H9 (cell line): ENCODE measurements around the gene EPB41. TPM values are rescaled to one million over a fixed set of nuclear protein-coding genes. Genes with fewer than 3 reads are reported as not detected.

ENCODE experiments used
- DNase-seq: peaks from one replicate; pipeline ENCODE4 v3.0.0-alpha.2; 2017
- H2AFZ ChIP-seq: one replicate; pipeline ENCODE4 v1.6.1; 2013; ENCODE audit warnings: mild to moderate bottlenecking, low read length, control low read depth, moderate library complexity
- H2AK5ac ChIP-seq: 2 replicates; pipeline ENCODE4 v1.6.1; 2013; ENCODE audit warnings: low read length, control low read depth, mixed read lengths; ENCODE audit not compliant: insufficient read length
- H2BK120ac ChIP-seq: one replicate; pipeline ENCODE4 v1.6.1; 2013; ENCODE audit warnings: low read depth, mild to moderate bottlenecking, low read length, control low read depth, inconsistent platforms; ENCODE audit not compliant: poor library complexity, severe bottlenecking
- H2BK12ac ChIP-seq: 2 replicates; pipeline ENCODE4 v1.6.1; 2013; ENCODE audit warnings: low read length, control low read depth, mixed read lengths, low read depth; ENCODE audit not compliant: insufficient read length
- H2BK15ac ChIP-seq: 2 replicates; pipeline ENCODE4 v1.6.1; 2013; ENCODE audit warnings: low read depth, low read length, control low read depth
- H2BK20ac ChIP-seq: one replicate; pipeline ENCODE4 v1.6.1; 2013; ENCODE audit warnings: low read depth, mild to moderate bottlenecking, low read length, control low read depth, inconsistent platforms; ENCODE audit not compliant: poor library complexity, severe bottlenecking
- H2BK5ac ChIP-seq: 2 replicates; pipeline ENCODE4 v1.6.1; 2013; ENCODE audit warnings: low read length, control low read depth, mixed read lengths; ENCODE audit not compliant: insufficient read length
- H3K14ac ChIP-seq: 2 replicates; pipeline ENCODE4 v1.6.1; 2013; ENCODE audit warnings: low read length, control low read depth; ENCODE audit not compliant: insufficient read depth
- H3K18ac ChIP-seq: 2 replicates; pipeline ENCODE4 v1.6.1; 2013; ENCODE audit warnings: low read depth, mild to moderate bottlenecking, mixed read lengths, low read length, control low read depth; ENCODE audit not compliant: insufficient read length
- H3K23ac ChIP-seq: 2 replicates; pipeline ENCODE4 v1.6.1; 2013; ENCODE audit warnings: low read length, control low read depth, mixed read lengths, low read depth; ENCODE audit not compliant: insufficient read length
- H3K23me2 ChIP-seq: 2 replicates; pipeline ENCODE4 v1.6.1; 2013; ENCODE audit warnings: low read depth, mild to moderate bottlenecking, mixed read lengths, low read length, control low read depth; ENCODE audit not compliant: insufficient read length, poor library complexity, severe bottlenecking
- H3K27ac ChIP-seq: 2 replicates; pipeline ENCODE4 v1.5.1; 2013; ENCODE audit warnings: low read length, control low read depth, mixed read lengths, low read depth; ENCODE audit not compliant: insufficient read length
- H3K27me3 ChIP-seq: 2 replicates; pipeline ENCODE4 v1.6.1; 2013; ENCODE audit warnings: low read length, control low read depth, inconsistent platforms; ENCODE audit not compliant: insufficient read depth
- H3K4ac ChIP-seq: 2 replicates; pipeline ENCODE4 v1.6.1; 2013; ENCODE audit warnings: low read depth, mild to moderate bottlenecking, control low read depth, inconsistent platforms, low read length, moderate library complexity
- H3K4me1 ChIP-seq: 2 replicates; pipeline ENCODE4 v1.6.1; 2013; ENCODE audit warnings: low read length, control low read depth, inconsistent platforms; ENCODE audit not compliant: insufficient read depth
- H3K4me2 ChIP-seq: 2 replicates; pipeline ENCODE4 v1.6.1; 2013; ENCODE audit warnings: low read length, control low read depth, mixed read lengths; ENCODE audit not compliant: insufficient read length, insufficient read depth
- H3K56ac ChIP-seq: 2 replicates; pipeline ENCODE4 v1.6.1; 2013; ENCODE audit warnings: low read depth, mild to moderate bottlenecking, mixed read lengths, low read length, control low read depth; ENCODE audit not compliant: insufficient read length
- H3K79me1 ChIP-seq: 2 replicates; pipeline ENCODE4 v1.6.1; 2013; ENCODE audit warnings: low read depth, mild to moderate bottlenecking, moderate library complexity, low read length, control low read depth, inconsistent platforms; ENCODE audit not compliant: insufficient read depth, poor library complexity, severe bottlenecking
- H3K79me2 ChIP-seq: 2 replicates; pipeline ENCODE4 v1.6.1; 2013; ENCODE audit warnings: low read length, control low read depth, inconsistent platforms; ENCODE audit not compliant: insufficient read depth
- H3K9ac ChIP-seq: 2 replicates; pipeline ENCODE4 v1.6.1; 2013; ENCODE audit warnings: low read length, control low read depth, mixed read lengths; ENCODE audit not compliant: insufficient read length; ENCODE audit errors: extremely low read depth
- H3K9me3 ChIP-seq: one replicate; pipeline ENCODE4 v1.6.1; 2013; ENCODE audit warnings: low read depth, low read length, inconsistent platforms; ENCODE audit not compliant: control insufficient read depth
- H3T11ph ChIP-seq: one replicate; pipeline ENCODE4 v1.6.1; 2013; ENCODE audit warnings: mild to moderate bottlenecking, low read length, control low read depth, inconsistent platforms
- H4K20me1 ChIP-seq: one replicate; pipeline ENCODE4 v1.6.1; 2013; ENCODE audit not compliant: control insufficient read depth, insufficient read length, insufficient read depth
- H4K5ac ChIP-seq: 2 replicates; pipeline ENCODE4 v1.6.1; 2013; ENCODE audit warnings: low read depth, mild to moderate bottlenecking, mixed read lengths, low read length, control low read depth; ENCODE audit not compliant: insufficient read length
- H4K8ac ChIP-seq: replicated peaks from 2 replicates; pipeline ENCODE4 v1.6.1; 2013; ENCODE audit warnings: low read length, control low read depth, mixed read lengths, low read depth; ENCODE audit not compliant: insufficient read length
- H4K91ac ChIP-seq: 2 replicates; pipeline ENCODE4 v1.6.1; 2013; ENCODE audit warnings: low read depth, mild to moderate bottlenecking, moderate library complexity, mixed read lengths, low read length, control low read depth; ENCODE audit not compliant: insufficient read length
- H3K27ac Mint-ChIP-seq, 3 experiments: 2 replicates in 2 of 3; 3 replicates in 1 of 3; pipeline ENCODE4 v1.8.0; 2020 to 2021; ENCODE audit warnings: mixed read lengths in 3 of 3, mild to moderate bottlenecking in 1 of 3, moderate library complexity in 1 of 3
- H3K27me3 Mint-ChIP-seq: 2 replicates; pipeline ENCODE4 v1.8.0; 2021; ENCODE audit warnings: low read depth, mild to moderate bottlenecking, moderate library complexity, mixed read lengths
- H3K36me3 Mint-ChIP-seq, 3 experiments: 2 replicates in 2 of 3; 3 replicates in 1 of 3; pipeline ENCODE4 v1.8.0; 2020 to 2021; ENCODE audit warnings: low read depth in 3 of 3, mixed read lengths in 3 of 3; ENCODE audit not compliant: insufficient read depth in 1 of 3
- H3K4me1 Mint-ChIP-seq, 2 experiments: 2 replicates each; pipeline ENCODE4 v1.8.0; 2020; ENCODE audit warnings: mixed read lengths in 2 of 2
- H3K4me3 Mint-ChIP-seq, 2 experiments: 2 replicates in 1 of 2; 3 replicates in 1 of 2; pipeline ENCODE4 v1.8.0; 2020 to 2021; ENCODE audit warnings: mild to moderate bottlenecking in 2 of 2, mixed read lengths in 2 of 2, moderate library complexity in 1 of 2
- H3K9me3 Mint-ChIP-seq, 2 experiments: 2 replicates in 1 of 2; 3 replicates in 1 of 2; pipeline ENCODE4 v1.8.0; 2020; ENCODE audit warnings: mild to moderate bottlenecking in 2 of 2, mixed read lengths in 2 of 2, moderate library complexity in 1 of 2
- WGBS: extraction: QIAGEN DNeasy Blood & Tissue Kit; methylation state at CpG from one replicate; pipeline ENCODE4 v1.1.7; 2013; ENCODE audit warnings: missing lambda C conversion rate, low lambda C conversion rate, mixed read lengths; ENCODE audit not compliant: insufficient read length; ENCODE audit errors: extremely low coverage; 5-methylcytosine and 5-hydroxymethylcytosine counted together
- total RNA-seq: library from RNA; stranded (reverse); gene quantifications from 2 replicates; pipeline ENCODE4 v1.2.1, GENCODE V29; 2021
- TF ChIP-seq, protein P1 (sequence below): fragments of 200-600 bp; sonication (generic); conservative IDR thresholded peaks from 3 replicates; pipeline ENCODE4 v1.8.0; 2021; ENCODE audit warnings: antibody characterized with exemption, mild to moderate bottlenecking

EPB41 gene
- total RNA-seq, 1 experiment from 2014 or later = 75.4 TPM

- Histone ChIP-seq H3K23ac (no peak overlapping the region), H3K27ac (no peak overlapping the region), H3K4me2 (no peak overlapping the region), H2AFZ (no peak overlapping the region), H3K56ac (no peak overlapping the region), H3K9ac (no peak overlapping the region), H4K5ac (no peak overlapping the region), H2AK5ac (no peak overlapping the region), H3K18ac (no peak overlapping the region), H3K9me3 (no peaks in the 10 kb centered on the region), H2BK20ac (no peak overlapping the region), H2BK120ac (no peak overlapping the region), H4K8ac (no peak overlapping the region), H4K91ac (no peak overlapping the region), H3K14ac (no peak overlapping the region), H3T11ph (no peak overlapping the region), H2BK15ac (no peak overlapping the region), H4K20me1 (no peaks in the 10 kb centered on the region), H3K23me2 (no peaks in the 10 kb centered on the region), H2BK12ac (no peak overlapping the region), H2BK5ac (no peak overlapping the region), H3K4ac (no peak overlapping the region), H3K79me1 (no peaks in the 10 kb centered on the region), H3K27me3 (no peaks in the 10 kb centered on the region), H3K4me1 (no peaks in the 10 kb centered on the region), H3K79me2 (no peaks in the 10 kb centered on the region)
- H3K4me3 Mint-ChIP-seq = no peak overlapping the region
- H3K36me3 Mint-ChIP-seq = no peaks in the 10 kb centered on the region
- no peaks in the 10 kb centered on the region for H3K9me3 Mint-ChIP-seq
- TF ChIP-seq, protein P1, sequence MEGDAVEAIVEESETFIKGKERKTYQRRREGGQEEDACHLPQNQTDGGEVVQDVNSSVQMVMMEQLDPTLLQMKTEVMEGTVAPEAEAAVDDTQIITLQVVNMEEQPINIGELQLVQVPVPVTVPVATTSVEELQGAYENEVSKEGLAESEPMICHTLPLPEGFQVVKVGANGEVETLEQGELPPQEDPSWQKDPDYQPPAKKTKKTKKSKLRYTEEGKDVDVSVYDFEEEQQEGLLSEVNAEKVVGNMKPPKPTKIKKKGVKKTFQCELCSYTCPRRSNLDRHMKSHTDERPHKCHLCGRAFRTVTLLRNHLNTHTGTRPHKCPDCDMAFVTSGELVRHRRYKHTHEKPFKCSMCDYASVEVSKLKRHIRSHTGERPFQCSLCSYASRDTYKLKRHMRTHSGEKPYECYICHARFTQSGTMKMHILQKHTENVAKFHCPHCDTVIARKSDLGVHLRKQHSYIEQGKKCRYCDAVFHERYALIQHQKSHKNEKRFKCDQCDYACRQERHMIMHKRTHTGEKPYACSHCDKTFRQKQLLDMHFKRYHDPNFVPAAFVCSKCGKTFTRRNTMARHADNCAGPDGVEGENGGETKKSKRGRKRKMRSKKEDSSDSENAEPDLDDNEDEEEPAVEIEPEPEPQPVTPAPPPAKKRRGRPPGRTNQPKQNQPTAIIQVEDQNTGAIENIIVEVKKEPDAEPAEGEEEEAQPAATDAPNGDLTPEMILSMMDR = no peak
- H3K4me1 Mint-ChIP-seq = peaks cover 5 to 14% of the 10 kb centered on the region in 2 experiments
- no CpG with 5 or more reads among the region's 5 CpGs for WGBS
- H3K27me3 Mint-ChIP-seq = no peaks in the 10 kb centered on the region; the same call in 1 of the 2 replicates
- DNase-seq = no peak
- H3K27ac Mint-ChIP-seq = no peak overlapping the region
Measured at GRCh38 chr1:28869952-28870351, 44.4 kb upstream of the EPB41 start.
